Ishikawa (cell line): ENCODE measurements around the gene EGFR.

Source experiments
- CEBPB ChIP-seq: IDR thresholded peaks from 2 replicates; pipeline ENCODE4 v1.6.1; 2012
- EP300 ChIP-seq: IDR thresholded peaks from 2 replicates; pipeline ENCODE4 v1.6.1; 2012; ENCODE audit warnings: borderline replicate concordance
- FOXM1 ChIP-seq: IDR thresholded peaks from 2 replicates; pipeline ENCODE4 v1.6.1; 2012; ENCODE audit warnings: low read depth, borderline replicate concordance
- RAD21 ChIP-seq: IDR thresholded peaks from 2 replicates; pipeline ENCODE4 v1.6.1; 2012; ENCODE audit warnings: low read depth
- TCF12 ChIP-seq: IDR thresholded peaks from 2 replicates; pipeline ENCODE4 v1.6.1; 2012; ENCODE audit warnings: low read depth
- TEAD4 ChIP-seq: IDR thresholded peaks from 2 replicates; pipeline ENCODE4 v1.6.1; 2012
- TF ChIP-seq, protein P1 (sequence below): IDR thresholded peaks from 2 replicates; pipeline ENCODE4 v1.6.1; 2012
- TF ChIP-seq, protein P2 (sequence below): IDR thresholded peaks from 2 replicates; pipeline ENCODE4 v1.6.1; 2012; ENCODE audit warnings: low read depth, mild to moderate bottlenecking

- TF ChIP-seq EP300 (no peak), TCF12 (no peak), FOXM1 (no peak), RAD21 (no peak), CEBPB (no peak), TEAD4 (no peak)
- TF ChIP-seq, protein P1, sequence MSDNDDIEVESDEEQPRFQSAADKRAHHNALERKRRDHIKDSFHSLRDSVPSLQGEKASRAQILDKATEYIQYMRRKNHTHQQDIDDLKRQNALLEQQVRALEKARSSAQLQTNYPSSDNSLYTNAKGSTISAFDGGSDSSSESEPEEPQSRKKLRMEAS: no peak
- TF ChIP-seq, protein P2, sequence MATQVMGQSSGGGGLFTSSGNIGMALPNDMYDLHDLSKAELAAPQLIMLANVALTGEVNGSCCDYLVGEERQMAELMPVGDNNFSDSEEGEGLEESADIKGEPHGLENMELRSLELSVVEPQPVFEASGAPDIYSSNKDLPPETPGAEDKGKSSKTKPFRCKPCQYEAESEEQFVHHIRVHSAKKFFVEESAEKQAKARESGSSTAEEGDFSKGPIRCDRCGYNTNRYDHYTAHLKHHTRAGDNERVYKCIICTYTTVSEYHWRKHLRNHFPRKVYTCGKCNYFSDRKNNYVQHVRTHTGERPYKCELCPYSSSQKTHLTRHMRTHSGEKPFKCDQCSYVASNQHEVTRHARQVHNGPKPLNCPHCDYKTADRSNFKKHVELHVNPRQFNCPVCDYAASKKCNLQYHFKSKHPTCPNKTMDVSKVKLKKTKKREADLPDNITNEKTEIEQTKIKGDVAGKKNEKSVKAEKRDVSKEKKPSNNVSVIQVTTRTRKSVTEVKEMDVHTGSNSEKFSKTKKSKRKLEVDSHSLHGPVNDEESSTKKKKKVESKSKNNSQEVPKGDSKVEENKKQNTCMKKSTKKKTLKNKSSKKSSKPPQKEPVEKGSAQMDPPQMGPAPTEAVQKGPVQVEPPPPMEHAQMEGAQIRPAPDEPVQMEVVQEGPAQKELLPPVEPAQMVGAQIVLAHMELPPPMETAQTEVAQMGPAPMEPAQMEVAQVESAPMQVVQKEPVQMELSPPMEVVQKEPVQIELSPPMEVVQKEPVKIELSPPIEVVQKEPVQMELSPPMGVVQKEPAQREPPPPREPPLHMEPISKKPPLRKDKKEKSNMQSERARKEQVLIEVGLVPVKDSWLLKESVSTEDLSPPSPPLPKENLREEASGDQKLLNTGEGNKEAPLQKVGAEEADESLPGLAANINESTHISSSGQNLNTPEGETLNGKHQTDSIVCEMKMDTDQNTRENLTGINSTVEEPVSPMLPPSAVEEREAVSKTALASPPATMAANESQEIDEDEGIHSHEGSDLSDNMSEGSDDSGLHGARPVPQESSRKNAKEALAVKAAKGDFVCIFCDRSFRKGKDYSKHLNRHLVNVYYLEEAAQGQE: no peak
Observed at GRCh38 chr7:55055479-55055878, 36.7 kb downstream of the EGFR start.
